ENCODE measurements around the gene PRRT2. TPM values are rescaled to one million over a fixed set of nuclear protein-coding genes. Genes with fewer than 3 reads are reported as not detected.

The PRRT2 gene
- 5.2 and 6.5 TPM in 2 replicates for total RNA-seq

DNA sequence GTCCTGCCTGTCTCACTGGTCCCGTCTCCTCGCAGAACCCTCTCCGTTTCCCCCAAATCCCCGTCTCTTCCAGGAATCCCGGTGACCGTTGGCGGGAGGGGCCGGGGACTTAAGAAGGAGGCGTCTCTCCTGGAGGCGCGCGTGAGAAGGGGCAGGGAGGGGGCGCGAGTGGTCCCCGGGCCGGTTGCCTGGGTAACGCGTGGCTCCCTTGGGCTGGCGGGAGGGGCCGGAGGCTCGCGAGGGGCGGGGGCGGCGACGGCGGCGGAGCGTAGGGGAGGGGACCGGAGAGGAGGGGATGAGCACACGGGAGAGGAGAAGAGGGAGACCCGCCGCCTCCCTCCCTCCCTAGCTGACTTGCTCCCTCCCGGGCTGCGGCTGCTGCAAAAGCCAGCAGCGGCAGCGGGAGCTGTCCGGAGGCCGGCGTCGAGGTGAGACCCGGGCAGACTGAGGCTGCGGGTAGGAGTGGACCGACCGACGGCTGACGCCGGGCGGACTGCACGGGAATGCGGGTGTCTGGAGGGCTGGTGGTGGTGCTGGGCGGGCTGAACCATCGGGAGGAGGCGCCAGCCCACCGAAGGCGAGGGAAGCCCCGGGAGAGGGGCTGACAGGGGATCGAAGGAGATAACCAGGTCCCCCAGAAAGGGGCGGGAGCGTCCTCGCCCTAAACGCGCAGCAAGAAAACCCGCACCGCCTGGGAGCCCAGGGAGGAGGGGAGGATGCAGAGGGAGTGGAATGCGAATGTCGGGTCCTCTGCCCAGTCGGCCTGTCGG, at the start of gene PRRT2:
TSS of gene PRRT2 (plus strand) at position 298 of the 770 bp plus-strand sequence. CDS start 862 bp downstream, outside the sequence.

DNA sequence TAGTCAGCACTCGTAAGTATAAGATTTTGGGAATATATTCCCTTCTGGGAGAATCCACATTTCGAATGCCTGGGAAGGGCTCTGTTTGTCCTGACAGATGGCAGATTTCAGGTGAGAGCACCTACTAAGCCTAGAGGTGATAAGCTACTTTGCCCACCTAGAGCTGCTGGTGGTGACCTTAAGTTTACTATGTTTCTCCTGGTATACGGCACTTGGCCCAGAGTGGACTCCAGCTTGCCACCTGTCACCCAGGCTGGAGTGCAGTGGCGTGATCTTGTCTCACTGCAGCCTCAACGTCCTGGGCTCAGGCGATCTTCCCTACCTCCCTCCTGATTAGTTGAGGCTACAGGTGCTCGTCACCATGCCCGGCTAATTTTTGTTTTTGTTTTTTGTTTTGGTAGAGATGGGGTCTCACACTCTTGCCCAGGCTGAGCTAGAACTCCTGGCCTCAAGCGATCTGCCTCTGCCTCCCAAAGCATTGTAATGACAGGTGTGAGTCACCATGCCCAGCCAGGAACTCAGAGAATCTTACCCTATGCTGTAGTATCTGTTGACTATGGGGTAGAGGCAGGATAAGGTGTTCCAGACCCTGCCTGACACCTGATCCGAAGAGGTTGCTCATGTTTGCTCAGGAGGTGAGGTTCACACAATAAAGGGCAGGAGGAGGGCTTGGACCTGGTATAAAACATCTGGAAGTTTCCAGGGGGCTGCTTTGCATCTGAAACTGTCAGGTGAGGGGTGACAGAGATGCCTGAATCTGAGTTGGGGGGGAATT, 34.2 kb upstream of the PRRT2 start, which contains the start of gene ZG16:
TSS of gene ZG16 (plus strand) at position 681 of the 775 bp plus-strand sequence. CDS start 1,011 bp downstream, outside the sequence.

GRCh38 chr16:29790183-29790948, 21.6 kb upstream of the PRRT2 start, which contains the start of gene KIF22:
Gene KIF22, plus strand, starts transcription at chr16:29790751. Its CDS starts 9 bp downstream, at chr16:29790760.

GRCh38 chr16:29806099-29806579, 5.9 kb upstream of the PRRT2 start, which contains the start of gene MAZ:
Gene MAZ, plus strand, starts transcription at chr16:29806529. Its CDS starts 173 bp downstream, at chr16:29806702.

DNA sequence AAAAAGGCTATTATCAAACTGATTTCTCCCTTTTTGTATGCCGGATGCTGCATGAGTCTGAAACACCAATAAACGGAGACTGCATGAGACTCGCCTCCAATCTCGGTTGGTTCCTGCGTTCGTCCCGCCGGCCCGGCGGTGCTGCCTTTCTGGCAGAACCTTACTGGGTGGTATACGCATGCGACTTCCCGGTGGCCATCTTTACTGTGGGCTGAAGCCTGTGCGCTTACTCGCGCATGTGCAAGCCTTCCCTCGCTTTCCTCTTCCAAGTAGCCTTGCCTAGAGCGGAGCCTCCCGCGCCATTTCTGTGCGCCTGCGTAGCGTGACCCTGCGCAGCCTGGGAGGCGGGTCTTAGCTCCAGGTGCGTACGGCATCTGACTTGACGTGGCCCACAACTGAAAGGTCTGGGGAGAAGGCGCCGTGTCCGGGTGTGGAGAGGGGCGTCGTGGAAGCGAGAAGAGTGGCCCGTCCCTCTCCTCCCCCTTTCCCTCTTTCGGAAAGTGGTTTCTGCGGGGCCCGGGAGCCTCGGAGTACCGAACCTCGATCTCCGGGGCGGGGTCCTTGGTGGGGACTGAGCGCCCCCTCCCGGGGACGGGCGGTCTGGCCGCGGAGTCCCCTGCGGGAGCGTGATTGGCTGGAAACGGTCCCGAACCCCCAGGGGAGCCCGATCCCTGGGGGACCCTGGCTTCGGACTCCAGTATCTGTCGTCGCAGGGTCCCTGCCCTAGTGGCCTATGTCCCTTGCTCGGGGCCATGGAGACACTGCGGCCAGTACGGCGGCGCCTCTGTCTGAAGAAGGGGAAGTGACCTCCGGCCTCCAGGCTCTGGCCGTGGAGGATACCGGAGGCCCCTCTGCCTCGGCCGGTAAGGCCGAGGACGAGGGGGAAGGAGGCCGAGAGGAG, 4.0 kb downstream of the PRRT2 start, which contains the start of gene PAGR1:
TSS of gene PAGR1 (plus strand) at position 360 of the 901 bp plus-strand sequence. CDS start at position 734, 374 bp downstream.

DNA sequence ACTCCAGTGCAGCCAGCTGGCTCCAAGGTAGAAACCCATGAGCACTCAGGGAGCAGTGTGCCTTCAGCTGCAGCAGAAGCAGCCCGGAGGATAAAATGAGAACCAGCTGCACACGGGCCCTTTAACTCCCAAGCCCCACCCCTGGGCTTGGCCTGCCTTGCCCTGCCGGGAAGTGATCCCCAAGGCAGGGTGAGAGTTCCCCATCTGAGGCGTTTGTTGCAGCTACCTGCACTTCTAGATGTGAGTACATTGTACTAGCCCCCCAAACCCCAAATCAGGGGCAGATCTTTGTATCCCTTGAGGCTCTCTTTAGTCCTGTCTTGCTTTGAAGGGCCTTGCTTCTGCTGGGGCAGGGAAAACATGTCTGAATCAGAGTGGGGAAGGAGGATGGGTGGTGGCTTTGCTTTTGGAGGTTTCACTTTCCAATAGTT, 8.3 kb downstream of the PRRT2 start, which contains the start of gene MVP:
TSS of gene MVP (plus strand) at position 192 of the 431 bp plus-strand sequence. CDS start 10,088 bp downstream, outside the sequence.

GRCh38 chr16:29862884-29863668, 51.1 kb downstream of the PRRT2 start, which contains the start of gene CDIPT:
Gene CDIPT, minus strand, starts transcription at chr16:29863226. Its CDS starts 369 bp downstream, at chr16:29862857.

Small RNA genes within 50 kb of the gene (small RNA-seq; reads per million reads assigned to genes)
- gene AC009133.6, result not detected
- not detected for gene AC120114.4

Other genes starting within 250 kb of the PRRT2 start
- gene SPN, start 148.9 kb upstream of the PRRT2 start, total RNA-seq, result not detected in 2 replicates
- gene QPRT, start 133.0 kb upstream of the PRRT2 start, total RNA-seq, result 33.4 and 45.3 TPM in 2 replicates
- 1.3 and 1.6 TPM in 2 replicates for gene C16orf54, start 66.2 kb upstream of the PRRT2 start, total RNA-seq
- not detected in 2 replicates for gene ZG16, start 33.9 kb upstream of the PRRT2 start, total RNA-seq
- 8.4 and 8.8 TPM in 2 replicates for gene KIF22, start 21.4 kb upstream of the PRRT2 start, total RNA-seq
- 145 and 209 TPM in 2 replicates for gene MAZ, start 5.7 kb upstream of the PRRT2 start, total RNA-seq
- 21.1 TPM in 2 replicates for gene PAGR1, start 4.0 kb downstream of the PRRT2 start, total RNA-seq
- gene MVP, start 8.3 kb downstream of the PRRT2 start, total RNA-seq, result 392 and 503 TPM in 2 replicates
- 108 and 112 TPM in 2 replicates for gene CDIPT, start 51.0 kb downstream of the PRRT2 start, total RNA-seq
- gene SEZ6L2, start 87.4 kb downstream of the PRRT2 start, total RNA-seq, result 0.85 and 1.1 TPM in 2 replicates
- gene ASPHD1, start 88.3 kb downstream of the PRRT2 start, total RNA-seq, result 1.5 and 2.1 TPM in 2 replicates
- gene KCTD13, start 114.0 kb downstream of the PRRT2 start, total RNA-seq, result 11.9 and 13.3 TPM in 2 replicates
- gene TMEM219, start 149.9 kb downstream of the PRRT2 start, total RNA-seq, result 76.1 and 95.6 TPM in 2 replicates
- 61.0 and 61.7 TPM in 2 replicates for gene TAOK2, start 161.7 kb downstream of the PRRT2 start, total RNA-seq
- 3.7 and 7.4 TPM in 2 replicates for gene HIRIP3, start 183.4 kb downstream of the PRRT2 start, total RNA-seq
- 22.2 and 42.6 TPM in 2 replicates for gene INO80E, start 184.0 kb downstream of the PRRT2 start, total RNA-seq
- not detected in 2 replicates for gene DOC2A, start 198.8 kb downstream of the PRRT2 start, total RNA-seq
- gene C16orf92, start 211.0 kb downstream of the PRRT2 start, total RNA-seq, result not detected in 2 replicates
- gene TLCD3B, start 219.1 kb downstream of the PRRT2 start, total RNA-seq, result 0.12 TPM in 1 of 2 replicates, not detected in the other

All from hair follicle dermal papilla cell (primary cell).